ENCODE data around the gene B9D1. TPM values are rescaled to one million over a fixed set of nuclear protein-coding genes. Genes with fewer than 3 reads are reported as not detected.

B9D1 gene
- total RNA-seq, 4 donors from 2014 or later, result 4.6 to 25.1 (median 10.5) TPM

DNA sequence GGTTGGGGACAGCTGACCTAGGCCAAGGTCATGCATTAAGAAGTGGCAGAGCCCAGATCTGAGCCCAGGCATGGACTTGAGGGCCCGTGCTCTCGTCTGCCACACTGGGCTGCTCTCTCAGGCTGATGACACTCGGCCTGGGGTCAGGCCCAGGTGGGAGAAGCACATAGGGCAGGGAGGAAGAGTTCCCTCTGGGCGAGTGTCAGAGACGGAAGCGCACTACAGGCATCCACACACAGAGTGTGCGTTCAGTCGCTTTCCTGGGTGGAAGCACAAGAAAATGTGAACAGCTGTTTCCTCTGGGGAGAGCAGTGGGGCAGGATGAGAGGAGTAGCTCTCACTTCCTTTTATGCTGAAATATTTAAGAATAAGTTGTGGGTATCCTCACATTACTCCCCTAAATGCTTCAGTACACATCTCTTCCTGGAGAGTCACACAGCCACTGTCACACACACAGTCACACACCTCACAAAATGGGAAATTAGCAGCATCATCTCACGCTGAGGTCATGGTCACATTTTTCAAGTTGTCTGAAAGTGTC is 59.7 kb downstream of the B9D1 start:
- TF ChIP-seq, protein P1, sequence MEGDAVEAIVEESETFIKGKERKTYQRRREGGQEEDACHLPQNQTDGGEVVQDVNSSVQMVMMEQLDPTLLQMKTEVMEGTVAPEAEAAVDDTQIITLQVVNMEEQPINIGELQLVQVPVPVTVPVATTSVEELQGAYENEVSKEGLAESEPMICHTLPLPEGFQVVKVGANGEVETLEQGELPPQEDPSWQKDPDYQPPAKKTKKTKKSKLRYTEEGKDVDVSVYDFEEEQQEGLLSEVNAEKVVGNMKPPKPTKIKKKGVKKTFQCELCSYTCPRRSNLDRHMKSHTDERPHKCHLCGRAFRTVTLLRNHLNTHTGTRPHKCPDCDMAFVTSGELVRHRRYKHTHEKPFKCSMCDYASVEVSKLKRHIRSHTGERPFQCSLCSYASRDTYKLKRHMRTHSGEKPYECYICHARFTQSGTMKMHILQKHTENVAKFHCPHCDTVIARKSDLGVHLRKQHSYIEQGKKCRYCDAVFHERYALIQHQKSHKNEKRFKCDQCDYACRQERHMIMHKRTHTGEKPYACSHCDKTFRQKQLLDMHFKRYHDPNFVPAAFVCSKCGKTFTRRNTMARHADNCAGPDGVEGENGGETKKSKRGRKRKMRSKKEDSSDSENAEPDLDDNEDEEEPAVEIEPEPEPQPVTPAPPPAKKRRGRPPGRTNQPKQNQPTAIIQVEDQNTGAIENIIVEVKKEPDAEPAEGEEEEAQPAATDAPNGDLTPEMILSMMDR (IDR thresholded peaks at IDR 0.05; ENCODE audit: low read depth), result no peak

DNA sequence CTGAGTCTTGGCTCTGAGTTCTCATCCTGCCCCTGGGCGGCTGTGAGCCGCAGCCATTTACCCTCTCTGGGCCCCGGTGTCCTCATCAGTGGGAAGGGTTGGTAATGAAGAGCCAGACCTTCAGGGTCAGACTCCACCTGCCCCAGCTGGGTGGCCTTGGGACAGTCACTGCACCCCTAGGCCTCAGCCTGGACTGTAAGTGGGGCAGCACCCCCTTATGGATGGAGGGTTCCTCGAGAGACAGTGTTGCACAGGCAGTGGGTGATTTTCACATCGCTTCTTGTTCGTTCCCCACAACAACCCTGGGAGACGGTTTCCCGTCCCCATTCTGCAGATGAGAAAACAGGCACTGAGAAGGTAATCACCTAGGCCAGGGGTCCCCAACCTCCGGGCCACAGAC is 60.5 kb downstream of the B9D1 start:
- TF ChIP-seq, protein P1 (IDR thresholded peaks at IDR 0.05; ENCODE audit: low read depth), result no peak

- TF ChIP-seq, protein P1 (IDR thresholded peaks at IDR 0.05; ENCODE audit: low read depth), result no peak
Measured at GRCh38 chr17:19301274-19301951, 61.1 kb downstream of the B9D1 start.

DNA sequence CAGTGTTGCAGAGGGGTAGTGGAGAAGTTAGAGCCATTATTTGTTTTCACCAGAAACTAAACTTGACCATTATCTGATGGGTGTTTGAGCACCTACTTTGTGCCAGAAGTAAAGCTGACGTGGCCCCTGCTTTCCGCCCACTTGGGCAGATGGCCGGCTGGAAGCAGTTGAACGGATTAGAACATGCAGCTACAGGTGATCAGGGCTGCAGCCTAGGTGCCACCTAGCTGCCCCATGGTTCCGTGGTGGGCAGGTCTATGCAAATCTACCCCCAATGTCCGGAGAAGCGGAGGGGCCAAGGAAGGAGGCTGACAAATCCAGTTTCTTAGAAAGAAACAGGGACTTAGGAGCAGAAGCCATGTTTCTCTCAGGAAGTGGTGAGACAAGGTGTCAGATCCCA is 62.7 kb downstream of the B9D1 start:
- TF ChIP-seq, protein P1 (IDR thresholded peaks at IDR 0.05; ENCODE audit: low read depth), result no peak

DNA sequence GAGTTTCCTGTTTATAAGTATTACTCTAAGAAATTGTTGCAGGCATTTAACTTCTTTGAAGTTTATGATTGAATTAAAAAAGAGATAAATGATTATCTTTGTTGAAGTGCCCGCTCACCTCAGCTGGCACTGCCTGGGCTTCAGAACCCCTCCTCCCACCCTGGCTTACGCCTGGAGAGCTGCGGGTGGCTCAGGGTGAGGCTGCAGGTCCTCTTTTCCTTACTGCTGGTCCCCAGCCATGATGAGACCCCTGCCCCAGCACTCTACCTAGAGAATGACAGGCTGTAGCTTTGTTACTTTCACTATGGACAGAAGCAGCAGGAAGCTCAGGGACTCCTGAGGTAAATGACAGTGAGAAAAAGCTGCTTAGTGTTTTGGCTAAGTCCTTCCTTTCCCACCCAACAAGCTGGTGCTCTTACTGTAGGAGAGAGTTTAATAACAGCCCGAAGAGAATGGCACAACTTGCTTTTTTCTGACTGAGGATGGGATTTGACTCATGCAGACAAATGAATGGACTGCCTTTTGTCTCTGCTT is 63.2 kb downstream of the B9D1 start:
- TF ChIP-seq, protein P1 (IDR thresholded peaks at IDR 0.05; ENCODE audit: low read depth), result no peak

DNA sequence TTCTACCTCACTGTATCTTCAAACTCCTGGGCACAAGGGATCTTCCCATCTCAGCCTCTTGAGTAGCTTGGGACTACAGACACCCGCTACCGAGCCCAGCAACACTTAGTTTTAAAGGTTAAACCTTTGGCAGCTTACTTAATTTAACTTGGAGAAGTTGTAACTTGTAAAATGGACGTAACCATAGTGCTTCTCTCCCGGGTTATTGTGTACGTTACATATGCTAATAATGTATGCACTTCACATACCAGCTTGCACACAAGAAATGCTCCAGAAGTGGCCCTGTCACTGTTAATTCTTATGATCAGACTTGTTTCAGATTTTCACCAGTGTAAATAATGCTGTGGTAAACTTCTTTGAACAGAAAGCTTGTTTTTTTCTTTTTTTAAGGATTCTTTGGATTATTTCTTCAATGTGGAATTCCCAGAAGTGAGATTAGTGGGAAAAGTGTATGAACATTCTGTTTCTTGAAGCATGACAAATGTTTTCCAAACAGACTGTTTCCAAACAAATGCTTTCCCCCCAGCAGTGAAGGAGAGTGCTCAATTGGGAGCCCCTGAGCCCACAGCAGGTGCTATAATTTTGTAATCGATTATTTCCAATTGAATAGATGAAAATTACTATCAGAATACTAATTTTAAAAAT is 63.8 kb downstream of the B9D1 start:
- TF ChIP-seq, protein P1 (IDR thresholded peaks at IDR 0.05; ENCODE audit: low read depth), result no peak

Measured in subcutaneous adipose tissue (tissue), 4 donors.